A673 (cell line): Measurements from ENCODE around the gene CNEP1R1. TPM values are rescaled to one million over a fixed set of nuclear protein-coding genes. Genes with fewer than 3 reads are reported as not detected.

ENCODE experiments used
- BruUV-seq: library from RNA; stranded (reverse); fragments of 400-500 nt; replicated peaks from 2 replicates; lab custom pipeline; 2021; lab: Mats Ljungman, UMichigan
- CTCF ChIA-PET: fragments of 300-600 bp; sonication (Branson Sonifier 250); formaldehyde crosslinking; loops from one replicate; lab custom pipeline; 2022; ENCODE audit warnings: antibody characterized with exemption; lab: Charles Lee
- POLR2A ChIA-PET: fragments of 300-600 bp; sonication (Branson Sonifier 250); formaldehyde crosslinking; loops from one replicate; lab custom pipeline; 2022; ENCODE audit warnings: antibody characterized with exemption; ENCODE audit not compliant: low non-redundant PET; lab: Charles Lee
- DNase-seq: peaks from one replicate; pipeline ENCODE4 v3.0.0-alpha.2; 2015; ENCODE audit warnings: low spot score
- H3K27ac ChIP-seq: fragments of 200-600 bp; sonication (generic); 2 replicates; pipeline ENCODE4 v1.5.1; 2016; ENCODE audit warnings: mixed run types, low read depth, mild to moderate bottlenecking, mixed read lengths, antibody characterized with exemption, low read length; ENCODE audit not compliant: poor library complexity, severe bottlenecking
- H3K27me3 ChIP-seq: fragments of 200-600 bp; sonication (generic); replicated peaks from 2 replicates; pipeline ENCODE4 v1.6.1; 2017; ENCODE audit warnings: mixed run types, low read depth, mild to moderate bottlenecking, mixed read lengths, antibody characterized with exemption, low read length; ENCODE audit not compliant: insufficient read depth, poor library complexity
- H3K36me3 ChIP-seq: fragments of 200-600 bp; sonication (generic); 2 replicates; pipeline ENCODE4 v1.6.1; 2016; ENCODE audit warnings: mixed run types, mild to moderate bottlenecking, mixed read lengths, antibody characterized with exemption, low read length; ENCODE audit not compliant: insufficient read depth, poor library complexity, severe bottlenecking
- H3K4me1 ChIP-seq: fragments of 200-600 bp; sonication (generic); 2 replicates; pipeline ENCODE4 v1.6.1; 2017; ENCODE audit warnings: mixed run types, mild to moderate bottlenecking, mixed read lengths, antibody characterized with exemption, low read length; ENCODE audit not compliant: insufficient read depth, poor library complexity, severe bottlenecking
- H3K4me3 ChIP-seq: fragments of 200-600 bp; sonication (generic); 2 replicates; pipeline ENCODE4 v1.5.1; 2016; ENCODE audit warnings: low read depth, mixed run types, mild to moderate bottlenecking, mixed read lengths, low read length; ENCODE audit not compliant: poor library complexity, severe bottlenecking
- H3K9me3 ChIP-seq: fragments of 200-600 bp; sonication (generic); 2 replicates; pipeline ENCODE4 v1.6.1; 2016; ENCODE audit warnings: mixed run types, low read depth, mild to moderate bottlenecking, mixed read lengths, antibody characterized with exemption, low read length; ENCODE audit not compliant: poor library complexity, severe bottlenecking
- CTCF ChIP-seq: fragments of 300-800, 200-600 bp; sonication (generic); conservative IDR thresholded peaks from 2 replicates; pipeline ENCODE4 v1.5.1; 2017; ENCODE audit warnings: low read depth, mild to moderate bottlenecking, antibody characterized with exemption, low read length, moderate library complexity, mixed read lengths
- EZH2 ChIP-seq: fragments of 200-600 bp; sonication (generic); IDR thresholded peaks from 2 replicates; pipeline ENCODE4 v1.6.1; 2017; ENCODE audit warnings: borderline replicate concordance, low read depth, mild to moderate bottlenecking, mixed read lengths, antibody characterized with exemption, low read length; ENCODE audit not compliant: poor library complexity, severe bottlenecking
- intact Hi-C: fragments of 100-400 bp; cut with micrococcal nuclease; formaldehyde crosslinking; loops from one replicate; pipeline ENCODE4 v1.10.0; 2022; ENCODE audit not compliant: unreplicated experiment
- total RNA-seq: library from RNA; stranded (reverse); gene quantifications from 2 replicates; pipeline ENCODE4 v1.2.3, GENCODE V29; 2021

Gene CNEP1R1
- total RNA-seq, 1 experiment from 2014 or later: 23.5 TPM

- no TSS peak for BruUV-seq
- H3K4me3 ChIP-seq: no peak overlapping the region
- ChIA-PET POLR2A (no interaction called here), CTCF (no interaction called here)
- H3K4me1 ChIP-seq: no peaks in the 10 kb centered on the region
- TF ChIP-seq EZH2 (no peak), CTCF (no peak)
- no peaks in the 10 kb centered on the region for H3K36me3 ChIP-seq
- no peak overlapping the region for H3K27ac ChIP-seq
- no peaks in the 10 kb centered on the region for H3K27me3 ChIP-seq
- intact Hi-C loops: no loop called here
- no peaks in the 10 kb centered on the region for H3K9me3 ChIP-seq
- no peak for DNase-seq
These were observed 7.5 kb upstream of the CNEP1R1 start for GRCh38 chr16:50017553-50017952.

- CTCF ChIA-PET: no interaction called here
- peak; percentile 39 for DNase-seq
- H3K9me3 ChIP-seq: no peaks in the 10 kb centered on the region
- POLR2A ChIA-PET: no interaction called here
- no peaks in the 10 kb centered on the region for H3K36me3 ChIP-seq
- no peaks in the 10 kb centered on the region for H3K27me3 ChIP-seq
- H3K27ac ChIP-seq: no peak overlapping the region
- TF ChIP-seq CTCF: peak; percentile 19; the same call in 1 of the 2 replicates
- no peak for TF ChIP-seq EZH2
- no peak overlapping the region for H3K4me3 ChIP-seq
- peaks cover 6% of the 10 kb centered on the region for H3K4me1 ChIP-seq
- intact Hi-C loops: loop anchor here (10.0 kb wide), 1 partner anchor 333 kb away; no protein-coding TSS in a partner anchor
- no TSS peak for BruUV-seq
These were observed 3.5 kb upstream of the CNEP1R1 start for GRCh38 chr16:50021544-50021943.

GRCh38 chr16:50023641-50024040 is 1.4 kb upstream of the CNEP1R1 start:
- CTCF ChIA-PET: no interaction called here
- BruUV-seq: no TSS peak

More at GRCh38 chr16:50023641-50024040, 1.4 kb upstream of the CNEP1R1 start:
- Histone ChIP-seq H3K27ac (no peak overlapping the region), H3K4me1 (peaks cover 8% of the 10 kb centered on the region), H3K27me3 (no peaks in the 10 kb centered on the region), H3K36me3 (no peaks in the 10 kb centered on the region), H3K9me3 (no peaks in the 10 kb centered on the region), H3K4me3 (no peak overlapping the region)
- POLR2A ChIA-PET: no interaction called here
- TF ChIP-seq CTCF (no peak), EZH2 (no peak)
- DNase-seq: no peak
- intact Hi-C loops: loop anchor here (10.0 kb wide), 1 partner anchor 331 kb away; no protein-coding TSS in a partner anchor
